B cell (primary cell): ENCODE measurements around the gene CIITA. TPM values are rescaled to one million over a fixed set of nuclear protein-coding genes. Genes with fewer than 3 reads are reported as not detected.

Experiments used
- ATAC-seq: fragments of 200-7000 bp; cut with Tn5 transposase; one replicate; pipeline ENCODE4 v1.10.0; 2021; ENCODE audit warnings: low read depth, mild to moderate bottlenecking, moderate number of reproducible peaks, moderate library complexity
- CTCF ChIA-PET: fragments of 350-600 bp; sonication (Branson Sonifier 250); formaldehyde crosslinking; loops from one replicate; lab custom pipeline; 2021; ENCODE audit warnings: antibody characterized with exemption, inconsistent platforms; lab: Charles Lee
- POLR2A ChIA-PET: fragments of 350-600 bp; sonication (Branson Sonifier 250); formaldehyde crosslinking; loops from one replicate; lab custom pipeline; 2021; ENCODE audit warnings: antibody characterized with exemption; lab: Charles Lee
- DNase-seq: peaks from one replicate; pipeline ENCODE4 v3.0.0; 2013
- H2AFZ ChIP-seq: 2 replicates; pipeline ENCODE4 v1.6.1; 2012; ENCODE audit warnings: mild to moderate bottlenecking, low read depth, low read length; ENCODE audit not compliant: insufficient read depth, poor library complexity, severe bottlenecking
- H3K27ac ChIP-seq, 2 donors: 1 replicate in 1 of 2; 2 replicates in 1 of 2; pipeline ENCODE4 v1.5.1; 2012 to 2013; ENCODE audit warnings: low read length in 2 of 2, mild to moderate bottlenecking in 2 of 2, moderate library complexity in 1 of 2
- H3K27me3 ChIP-seq, 4 experiments: fragments of 200-600 bp in 1 of 4; sonication (generic) in 1 of 4; replicated peaks in 1 of 4; 1 replicate in 2 of 4; 2 replicates in 2 of 4; pipeline versions ENCODE4 v1.6.1 to v1.7.0; 2013 to 2016; ENCODE audit warnings: low read length in 3 of 4, mild to moderate bottlenecking in 2 of 4, mixed read lengths in 1 of 4, moderate library complexity in 1 of 4; ENCODE audit not compliant: insufficient read depth in 4 of 4, control insufficient read depth in 3 of 4; ENCODE audit errors: control extremely low read depth in 1 of 4
- H3K36me3 ChIP-seq, 2 experiments: replicated peaks in 1 of 2; 1 replicate in 1 of 2; 2 replicates in 1 of 2; pipeline versions ENCODE4 v1.6.1 to v1.7.1; 2013; ENCODE audit warnings: low read length in 1 of 2; ENCODE audit not compliant: insufficient read depth in 2 of 2, control insufficient read depth in 1 of 2; ENCODE audit errors: control extremely low read depth in 1 of 2, extremely low read depth in 1 of 2
- H3K4me1 ChIP-seq, 2 donors: fragments of 200-600 bp in 1 of 2; sonication (generic) in 1 of 2; 1 replicate in 1 of 2; 2 replicates in 1 of 2; pipeline versions ENCODE4 v1.5.1 to v1.6.1; 2013 to 2017; ENCODE audit warnings: low read length in 2 of 2; ENCODE audit not compliant: control insufficient read depth in 2 of 2, insufficient read depth in 2 of 2
- H3K4me2 ChIP-seq: replicated peaks from 2 replicates; pipeline ENCODE3; 2012; ENCODE audit warnings: mild to moderate bottlenecking, low read depth, low read length; ENCODE audit not compliant: poor library complexity, severe bottlenecking
- H3K4me3 ChIP-seq, 5 experiments: fragments of 200-600 bp in 1 of 5; sonication (generic) in 1 of 5; 1 replicate in 3 of 5; 2 replicates in 2 of 5; pipeline versions ENCODE4 v1.5.1 to v1.7.0; 2011 to 2016; ENCODE audit warnings: low read length in 4 of 5, mild to moderate bottlenecking in 4 of 5, low read depth in 2 of 5, control low read depth in 1 of 5, moderate library complexity in 1 of 5; ENCODE audit not compliant: insufficient read depth in 1 of 5; ENCODE audit errors: control extremely low read depth in 1 of 5, extremely low read depth in 1 of 5
- H3K79me2 ChIP-seq: fragments of 200-600 bp; sonication (generic); one replicate; pipeline ENCODE4 v1.6.0; 2016; ENCODE audit warnings: low read length; ENCODE audit not compliant: control insufficient read depth, insufficient read depth
- H3K9ac ChIP-seq: fragments of 200-600 bp; sonication (generic); 2 replicates; pipeline ENCODE4 v1.6.1; 2017; ENCODE audit warnings: mild to moderate bottlenecking, low read length, moderate library complexity
- H3K9me3 ChIP-seq, 3 donors: one replicate each; pipeline versions ENCODE4 v1.6.1 to v1.7.1; 2013; ENCODE audit warnings: low read length in 2 of 3; ENCODE audit not compliant: control insufficient read depth in 2 of 3, insufficient read depth in 1 of 3; ENCODE audit errors: control extremely low read depth in 1 of 3
- H4K20me1 ChIP-seq: 2 replicates; pipeline ENCODE4 v1.6.0; 2012; ENCODE audit warnings: mild to moderate bottlenecking, low read length; ENCODE audit not compliant: insufficient read depth, control insufficient read depth, poor library complexity, severe bottlenecking
- H3K27ac Mint-ChIP-seq: one replicate; pipeline ENCODE4 v1.8.0; 2021; ENCODE audit warnings: mixed read lengths
- H3K27me3 Mint-ChIP-seq: one replicate; pipeline ENCODE4 v1.8.0; 2021; ENCODE audit warnings: mixed read lengths
- H3K4me1 Mint-ChIP-seq: one replicate; pipeline ENCODE4 v1.8.0; 2021; ENCODE audit warnings: mixed read lengths
- H3K4me3 Mint-ChIP-seq: one replicate; pipeline ENCODE4 v1.8.0; 2021; ENCODE audit warnings: mixed read lengths
- H3K9me3 Mint-ChIP-seq: one replicate; pipeline ENCODE4 v1.8.0; 2022; ENCODE audit warnings: mixed read lengths; ENCODE audit not compliant: insufficient read depth
- EZH2 ChIP-seq: IDR thresholded peaks from 2 replicates; pipeline ENCODE4 v1.6.1; 2012; ENCODE audit warnings: borderline replicate concordance, low read depth, mild to moderate bottlenecking, moderate library complexity, low read length; ENCODE audit not compliant: insufficient read depth, poor library complexity, severe bottlenecking
- WGBS: methylation state at CpG from one replicate; pipeline ENCODE4 v1.1.5; 2013; ENCODE audit warnings: missing lambda C conversion rate; ENCODE audit not compliant: insufficient coverage; 5-methylcytosine and 5-hydroxymethylcytosine counted together
- intact Hi-C: fragments of 100-400 bp; cut with micrococcal nuclease; formaldehyde crosslinking; loops from one replicate; pipeline ENCODE4 v1.10.0; 2022
- polyA plus RNA-seq: library from polyadenylated mRNA; depleted of rRNA; stranded (reverse); fragments of >200 nt; gene quantifications from 2 replicates; pipeline ENCODE4 v1.2.3, GENCODE V29; 2012
- total RNA-seq, 2 donors: library from RNA; stranded (reverse); fragments of 120-200 nt in 1 of 2; gene quantifications; 1 replicate in 1 of 2; 2 replicates in 1 of 2; pipeline versions ENCODE4 v1.2.3 to v1.2.4, GENCODE V29; 2013 to 2022
- TF ChIP-seq, protein P1 (sequence below): fragments of 200-600 bp; IDR thresholded peaks from one replicate; pipeline ENCODE4 v1.8.0; 2022; ENCODE audit warnings: antibody characterized with exemption, mild to moderate bottlenecking

Gene CIITA
- total and polyA plus RNA-seq, 2 donors (not counting 1 experiment from before 2014, with no cell fraction given): 632 to 719 TPM

DNA sequence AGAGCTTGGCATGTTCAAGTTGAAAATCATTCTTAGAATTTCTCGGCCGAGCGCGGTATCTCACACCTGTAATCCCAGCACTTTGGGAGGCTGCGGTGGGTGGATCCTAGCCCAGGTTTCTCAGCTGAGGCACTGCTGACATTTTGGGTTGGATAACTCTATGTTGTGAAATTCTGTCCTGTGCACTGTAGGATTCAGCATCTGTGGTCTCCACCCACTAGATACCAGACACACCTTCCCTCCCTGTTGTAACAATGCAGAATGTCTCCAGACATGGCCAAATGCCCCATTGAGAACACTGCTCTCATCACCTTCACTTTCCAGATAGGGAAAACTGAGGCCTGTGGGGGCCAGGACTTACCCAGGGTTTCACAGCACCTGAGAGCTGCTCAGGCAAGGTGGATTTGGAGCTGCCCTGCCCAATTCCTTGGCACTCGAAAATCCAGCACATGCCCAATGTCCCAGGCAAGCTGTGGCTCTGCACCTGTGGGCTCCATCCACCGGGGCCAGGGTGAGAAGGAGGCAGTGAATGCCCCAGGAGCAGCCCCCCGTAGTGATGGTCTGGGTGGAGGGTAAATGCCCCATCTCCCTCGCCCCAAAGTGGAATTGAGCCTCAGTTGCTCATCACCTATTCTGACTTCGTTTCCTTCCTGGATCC, 38.3 kb upstream of the CIITA start:
- Histone ChIP-seq H2AFZ (no peak overlapping the region), H4K20me1 (no peaks in the 10 kb centered on the region), H3K27me3 (no peaks in the 10 kb centered on the region), H3K4me1 (peaks cover 8 to 16% of the 10 kb centered on the region in 2 donors), H3K4me2 (no peak overlapping the region), H3K9ac (no peak overlapping the region), H3K9me3 (peaks cover 0 to 6% (median 5%) of the 10 kb centered on the region in 3 donors), H3K79me2 (no peaks in the 10 kb centered on the region), H3K4me3 (no peak overlapping the region), H3K36me3 (no peaks in the 10 kb centered on the region), H3K27ac (no peak overlapping the region)
- DNase-seq (no peak), ATAC-seq (no peak)
- Mint-ChIP-seq H3K27me3 (no peaks in the 10 kb centered on the region), H3K27ac (peak overlapping the region; percentile 37), H3K4me3 (no peak overlapping the region), H3K9me3 (no peaks in the 10 kb centered on the region), H3K4me1 (peaks cover 33% of the 10 kb centered on the region)
- CTCF ChIA-PET: interaction anchor here (1.3 kb wide), 1 partner anchor 324 kb away, joined by 3 read pairs; no protein-coding TSS in a partner anchor
- POLR2A ChIA-PET: no interaction called here
- intact Hi-C loops: no loop called here
- TF ChIP-seq, protein P1, sequence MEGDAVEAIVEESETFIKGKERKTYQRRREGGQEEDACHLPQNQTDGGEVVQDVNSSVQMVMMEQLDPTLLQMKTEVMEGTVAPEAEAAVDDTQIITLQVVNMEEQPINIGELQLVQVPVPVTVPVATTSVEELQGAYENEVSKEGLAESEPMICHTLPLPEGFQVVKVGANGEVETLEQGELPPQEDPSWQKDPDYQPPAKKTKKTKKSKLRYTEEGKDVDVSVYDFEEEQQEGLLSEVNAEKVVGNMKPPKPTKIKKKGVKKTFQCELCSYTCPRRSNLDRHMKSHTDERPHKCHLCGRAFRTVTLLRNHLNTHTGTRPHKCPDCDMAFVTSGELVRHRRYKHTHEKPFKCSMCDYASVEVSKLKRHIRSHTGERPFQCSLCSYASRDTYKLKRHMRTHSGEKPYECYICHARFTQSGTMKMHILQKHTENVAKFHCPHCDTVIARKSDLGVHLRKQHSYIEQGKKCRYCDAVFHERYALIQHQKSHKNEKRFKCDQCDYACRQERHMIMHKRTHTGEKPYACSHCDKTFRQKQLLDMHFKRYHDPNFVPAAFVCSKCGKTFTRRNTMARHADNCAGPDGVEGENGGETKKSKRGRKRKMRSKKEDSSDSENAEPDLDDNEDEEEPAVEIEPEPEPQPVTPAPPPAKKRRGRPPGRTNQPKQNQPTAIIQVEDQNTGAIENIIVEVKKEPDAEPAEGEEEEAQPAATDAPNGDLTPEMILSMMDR: no peak
- TF ChIP-seq EZH2: no peak
- WGBS: 94% methylated on average over 9 of the region's 10 CpGs

DNA sequence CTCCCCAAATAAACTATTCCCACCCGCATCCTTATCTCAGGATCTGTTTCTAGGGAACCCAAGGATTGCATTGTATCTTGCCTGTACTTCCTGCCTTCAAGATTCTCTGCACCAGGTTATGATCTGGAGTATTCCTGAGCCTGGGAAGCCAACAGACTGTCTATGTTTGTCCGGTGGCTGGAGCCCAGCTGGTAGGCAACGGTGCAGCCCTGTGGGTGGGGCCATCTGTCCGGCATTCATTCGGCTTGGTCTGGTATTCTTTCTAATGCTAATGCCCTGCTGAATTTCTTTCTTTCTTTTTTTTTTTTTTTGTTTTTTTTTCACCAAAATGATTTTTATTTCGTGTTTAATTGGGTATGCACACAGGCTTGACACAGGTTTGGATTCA, 37.7 kb upstream of the CIITA start:
- CTCF ChIA-PET: no interaction called here
- Mint-ChIP-seq H3K27me3 (no peaks in the 10 kb centered on the region), H3K9me3 (no peaks in the 10 kb centered on the region), H3K4me1 (peaks cover 28% of the 10 kb centered on the region), H3K27ac (no peak overlapping the region), H3K4me3 (no peak overlapping the region)
- Histone ChIP-seq H3K27me3 (no peaks in the 10 kb centered on the region), H3K9me3 (peaks cover 0 to 6% (median under 1%) of the 10 kb centered on the region in 3 donors), H2AFZ (no peak overlapping the region), H3K27ac (no peak overlapping the region), H3K4me3 (no peak overlapping the region), H3K36me3 (no peaks in the 10 kb centered on the region), H3K4me1 (peaks cover 9 to 13% of the 10 kb centered on the region in 2 donors), H3K9ac (no peak overlapping the region), H3K79me2 (no peaks in the 10 kb centered on the region), H4K20me1 (no peaks in the 10 kb centered on the region), H3K4me2 (no peak overlapping the region)
- intact Hi-C loops: no loop called here
- DNase-seq (no peak), ATAC-seq (no peak)
- no peak for TF ChIP-seq EZH2
- TF ChIP-seq, protein P1: no peak
- POLR2A ChIA-PET: no interaction called here
- WGBS: 100% methylated on average over 1 of the region's 6 CpGs
